ENCODE results near the gene DOCK2. TPM values are rescaled to one million over a fixed set of nuclear protein-coding genes. Genes with fewer than 3 reads are reported as not detected.
"Not testable (repeated sequence)": the region's sequence is repeated elsewhere in the genome, so short reads cannot be mapped to it uniquely, and the experiment has no call there.

DOCK2 gene
- total RNA-seq, 3 donors from 2014 or later, result 13.4 to 43.8 (median 19.8) TPM

- intact Hi-C loops (cut with DNase I; ENCODE audit: low total_unique reads), result no loop called here
- DNase-seq (ENCODE audit: low spot score in 2 of 2), result peak in 1 of 2 donors; percentile 53
- no peak for TF ChIP-seq CTCF (IDR thresholded peaks at IDR 0.05)
- no peak for TF ChIP-seq POLR2AphosphoS5 (IDR thresholded peaks at IDR 0.05)
- TF ChIP-seq POLR2A (IDR thresholded peaks at IDR 0.05), result no peak
- H3K27ac ChIP-seq, result peak overlapping the region; percentile 55 to 94
- H3K36me3 ChIP-seq, result no peaks in the 10 kb centered on the region
- peaks cover 0 to 5% of the 10 kb centered on the region in 2 donors for H3K4me1 ChIP-seq
- H3K27me3 ChIP-seq, result no peaks in the 10 kb centered on the region
- no peak overlapping the region for H3K4me3 ChIP-seq
- no peaks in the 10 kb centered on the region for H3K9me3 ChIP-seq
Measured at GRCh38 chr5:169944115-169944514, 307.0 kb downstream of the DOCK2 start.

- no peak for DNase-seq (ENCODE audit: low spot score in 2 of 2)
- TF ChIP-seq POLR2A (IDR thresholded peaks at IDR 0.05), result no peak
- no peak for TF ChIP-seq POLR2AphosphoS5 (IDR thresholded peaks at IDR 0.05)
- TF ChIP-seq CTCF (IDR thresholded peaks at IDR 0.05), result no peak
- no peaks in the 10 kb centered on the region for H3K27me3 ChIP-seq
- H3K4me1 ChIP-seq, result peaks cover 0 to 5% of the 10 kb centered on the region in 2 donors
- H3K9me3 ChIP-seq, result no peaks in the 10 kb centered on the region
- intact Hi-C loops (cut with DNase I; ENCODE audit: low total_unique reads), result no loop called here
- peak overlapping the region; percentile 87 to 94 for H3K27ac ChIP-seq
- H3K4me3 ChIP-seq, result no peak overlapping the region
- no peaks in the 10 kb centered on the region for H3K36me3 ChIP-seq
Measured at GRCh38 chr5:169944922-169945680, 308.0 kb downstream of the DOCK2 start.

- Histone ChIP-seq H3K4me3 (no peak overlapping the region), H3K9me3 (no peaks in the 10 kb centered on the region), H3K4me1 (peaks cover 0 to 5% of the 10 kb centered on the region in 2 donors), H3K27me3 (no peaks in the 10 kb centered on the region), H3K36me3 (no peaks in the 10 kb centered on the region), H3K27ac (peak overlapping the region; percentile 87 to 94)
- intact Hi-C loops (cut with DNase I; ENCODE audit: low total_unique reads), result no loop called here
- no peak for TF ChIP-seq POLR2A (IDR thresholded peaks at IDR 0.05)
- peak in 2 of 3 donors; percentile 19 to 23 for TF ChIP-seq POLR2AphosphoS5 (IDR thresholded peaks at IDR 0.05)
- no peak for TF ChIP-seq CTCF (IDR thresholded peaks at IDR 0.05)
- DNase-seq (ENCODE audit: low spot score in 2 of 2), result peak; percentile 61 to 82
Measured at GRCh38 chr5:169945831-169946261, 308.8 kb downstream of the DOCK2 start.

- no peaks in the 10 kb centered on the region for H3K36me3 ChIP-seq
- no peak overlapping the region for H3K4me3 ChIP-seq
- H3K9me3 ChIP-seq, result no peaks in the 10 kb centered on the region
- DNase-seq (ENCODE audit: low spot score in 2 of 2), result no peak
- peaks cover 0 to 5% of the 10 kb centered on the region in 2 donors for H3K4me1 ChIP-seq
- TF ChIP-seq POLR2A (IDR thresholded peaks at IDR 0.05) (no peak), POLR2AphosphoS5 (IDR thresholded peaks at IDR 0.05) (no peak), CTCF (IDR thresholded peaks at IDR 0.05) (no peak)
- intact Hi-C loops (cut with DNase I; ENCODE audit: low total_unique reads), result no loop called here
- peak overlapping the region; percentile 87 to 94 for H3K27ac ChIP-seq
- no peaks in the 10 kb centered on the region for H3K27me3 ChIP-seq
Measured at GRCh38 chr5:169946743-169947295, 309.7 kb downstream of the DOCK2 start.

GRCh38 chr5:169950333-169950732, 313.3 kb downstream of the DOCK2 start:
- no peak for DNase-seq (ENCODE audit: low spot score in 2 of 2)
- Histone ChIP-seq H3K9me3 (no peaks in the 10 kb centered on the region), H3K27me3 (no peaks in the 10 kb centered on the region), H3K27ac (no peak overlapping the region), H3K4me1 (peaks cover 5 to 6% of the 10 kb centered on the region in 2 donors), H3K4me3 (no peak overlapping the region), H3K36me3 (no peaks in the 10 kb centered on the region)
- TF ChIP-seq POLR2AphosphoS5 (IDR thresholded peaks at IDR 0.05), result no peak
- no peak for TF ChIP-seq CTCF (IDR thresholded peaks at IDR 0.05)
- no peak for TF ChIP-seq POLR2A (IDR thresholded peaks at IDR 0.05)
- intact Hi-C loops (cut with DNase I; ENCODE audit: low total_unique reads), result no loop called here

GRCh38 chr5:169953196-169953595, 316.1 kb downstream of the DOCK2 start:
- H3K36me3 ChIP-seq; H3K27me3 ChIP-seq; H3K4me1 ChIP-seq; DNase-seq (ENCODE audit: low spot score in 2 of 2); H3K9me3 ChIP-seq; intact Hi-C loops (cut with DNase I; ENCODE audit: low total_unique reads); H3K4me3 ChIP-seq; H3K27ac ChIP-seq: not testable (repeated sequence)
